Lower leg skin (tissue), 3 donors: ENCODE results near the gene TWIST2.

Experiments
- CTCF ChIP-seq, 3 donors: fragments of 450-650 bp; IDR thresholded peaks; one replicate each; pipeline ENCODE4 v1.5.1; 2016; ENCODE audit warnings: antibody characterized with exemption in 3 of 3, mild to moderate bottlenecking in 3 of 3, moderate library complexity in 2 of 3
- POLR2A ChIP-seq, 2 donors: fragments of 450-650 bp; IDR thresholded peaks; one replicate each; pipeline ENCODE4 v1.6.1; 2016 to 2017; ENCODE audit warnings: antibody characterized with exemption in 2 of 2, mild to moderate bottlenecking in 1 of 2, moderate library complexity in 1 of 2

DNA sequence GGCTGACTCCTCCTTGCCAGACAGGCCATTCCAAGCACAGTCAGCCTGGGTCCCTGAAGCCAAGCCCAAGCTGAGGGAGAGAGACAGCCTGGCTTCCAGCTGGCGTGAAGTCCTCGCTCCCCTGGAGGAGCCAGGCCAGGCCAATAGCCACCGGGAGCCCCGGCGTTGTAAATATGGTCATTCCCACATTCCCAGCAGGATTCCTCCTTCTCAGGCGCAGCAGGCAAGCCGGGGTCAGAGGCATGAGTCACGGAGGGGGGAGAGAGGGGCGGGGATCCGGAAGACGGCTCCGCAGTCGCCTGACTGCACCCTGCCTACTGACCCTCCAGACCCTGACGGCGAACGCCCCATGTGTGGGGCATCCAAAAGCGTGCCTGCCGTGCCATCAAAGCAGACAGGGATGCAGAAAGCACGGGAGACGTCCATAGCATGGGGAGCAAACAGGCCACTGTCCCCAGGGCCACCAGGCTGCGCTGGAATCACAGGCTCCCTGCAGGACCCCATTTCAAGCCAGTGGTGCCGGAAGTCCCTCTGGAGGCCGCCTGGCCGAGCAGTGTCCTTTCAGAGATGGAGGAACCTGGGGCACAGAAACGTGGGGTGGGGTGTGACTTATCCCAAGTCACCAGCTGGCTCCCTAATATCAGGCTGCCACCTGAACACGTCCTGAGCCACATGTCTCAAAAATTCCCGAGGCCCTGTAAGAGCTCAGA lies 48.2 kb downstream of the TWIST2 start:
- TF ChIP-seq CTCF (IDR thresholded peaks at IDR 0.05) (no peak), POLR2A (IDR thresholded peaks at IDR 0.05) (no peak)
